ENCODE measurements around the gene ERG. TPM values are rescaled to one million over a fixed set of nuclear protein-coding genes. Genes with fewer than 3 reads are reported as not detected.
A peak's percentile ranks its signal among the peaks of the same experiment; 100 is the strongest.

ERG gene
- total RNA-seq, 1 donor from 2014 or later, result 0.12 TPM

GRCh38 chr21:38400195-38400919 is 97.9 kb downstream of the ERG start:
- H3K4me3 Mint-ChIP-seq, result no peak overlapping the region
- no peaks in the 10 kb centered on the region for H3K9me3 Mint-ChIP-seq
- H3K4me1 Mint-ChIP-seq, result no peaks in the 10 kb centered on the region
- no peak overlapping the region for H3K27ac Mint-ChIP-seq
- peaks cover 20% of the 10 kb centered on the region for H3K27me3 Mint-ChIP-seq
- no peaks in the 10 kb centered on the region for H3K36me3 Mint-ChIP-seq (ENCODE audit: low read depth)
- intact Hi-C loops (cut with micrococcal nuclease), result no loop called here
- DNase-seq, result no peak

GRCh38 chr21:38399103-38399502 is 99.2 kb downstream of the ERG start:
- H3K4me1 Mint-ChIP-seq, result no peaks in the 10 kb centered on the region
- H3K36me3 Mint-ChIP-seq (ENCODE audit: low read depth), result no peaks in the 10 kb centered on the region
- H3K4me3 Mint-ChIP-seq, result no peak overlapping the region
- H3K9me3 Mint-ChIP-seq, result no peaks in the 10 kb centered on the region
- DNase-seq, result no peak
- H3K27ac Mint-ChIP-seq, result no peak overlapping the region
- H3K27me3 Mint-ChIP-seq, result peaks cover 20% of the 10 kb centered on the region
- intact Hi-C loops (cut with micrococcal nuclease), result no loop called here

- H3K27me3 Mint-ChIP-seq, result peaks cover 29% of the 10 kb centered on the region
- no peaks in the 10 kb centered on the region for H3K4me1 Mint-ChIP-seq
These were observed 102.0 kb downstream of the ERG start for GRCh38 chr21:38396325-38396724.

GRCh38 chr21:38395581-38395980 is 102.7 kb downstream of the ERG start:
- H3K27me3 Mint-ChIP-seq, result peaks cover 24% of the 10 kb centered on the region
- H3K27ac Mint-ChIP-seq, result no peak overlapping the region
- DNase-seq, result peak; percentile 29
- H3K9me3 Mint-ChIP-seq, result no peaks in the 10 kb centered on the region
- H3K4me1 Mint-ChIP-seq, result no peaks in the 10 kb centered on the region
- intact Hi-C loops (cut with micrococcal nuclease), result no loop called here
- H3K4me3 Mint-ChIP-seq, result no peak overlapping the region
- no peaks in the 10 kb centered on the region for H3K36me3 Mint-ChIP-seq (ENCODE audit: low read depth)

More at GRCh38 chr21:38396325-38396724, 102.0 kb downstream of the ERG start:
- no peak for DNase-seq
- Mint-ChIP-seq H3K27ac (no peak overlapping the region), H3K36me3 (ENCODE audit: low read depth) (no peaks in the 10 kb centered on the region), H3K9me3 (no peaks in the 10 kb centered on the region), H3K4me3 (no peak overlapping the region)
- intact Hi-C loops (cut with micrococcal nuclease), result no loop called here

GRCh38 chr21:38392661-38393060 is 105.6 kb downstream of the ERG start:
- Mint-ChIP-seq H3K36me3 (ENCODE audit: low read depth) (no peaks in the 10 kb centered on the region), H3K4me3 (no peak overlapping the region), H3K4me1 (no peaks in the 10 kb centered on the region), H3K27me3 (peaks cover 14% of the 10 kb centered on the region), H3K9me3 (no peaks in the 10 kb centered on the region), H3K27ac (no peak overlapping the region)
- intact Hi-C loops (cut with micrococcal nuclease), result no loop called here
- DNase-seq, result peak; percentile 2

- DNase-seq, result peak; percentile 13
- Mint-ChIP-seq H3K9me3 (no peaks in the 10 kb centered on the region), H3K4me1 (peaks cover 5% of the 10 kb centered on the region), H3K27me3 (peaks cover 14% of the 10 kb centered on the region), H3K27ac (no peak overlapping the region), H3K4me3 (no peak overlapping the region), H3K36me3 (ENCODE audit: low read depth) (no peaks in the 10 kb centered on the region)
- intact Hi-C loops (cut with micrococcal nuclease), result no loop called here
These were observed 108.4 kb downstream of the ERG start for GRCh38 chr21:38389896-38390295.

- no peaks in the 10 kb centered on the region for H3K9me3 Mint-ChIP-seq
- H3K27me3 Mint-ChIP-seq, result peaks cover 15% of the 10 kb centered on the region
- peaks cover 5% of the 10 kb centered on the region for H3K4me1 Mint-ChIP-seq
- intact Hi-C loops (cut with micrococcal nuclease), result no loop called here
- no peak overlapping the region for H3K4me3 Mint-ChIP-seq
- H3K27ac Mint-ChIP-seq, result no peak overlapping the region
- H3K36me3 Mint-ChIP-seq (ENCODE audit: low read depth), result no peaks in the 10 kb centered on the region
- peak; percentile 16 for DNase-seq
These were observed 109.0 kb downstream of the ERG start for GRCh38 chr21:38389354-38389676.

- H3K9me3 Mint-ChIP-seq, result no peaks in the 10 kb centered on the region
- no peaks in the 10 kb centered on the region for H3K36me3 Mint-ChIP-seq (ENCODE audit: low read depth)
- no peak overlapping the region for H3K4me3 Mint-ChIP-seq
- H3K4me1 Mint-ChIP-seq, result peaks cover 5% of the 10 kb centered on the region
- DNase-seq, result peak; percentile 40
- H3K27ac Mint-ChIP-seq, result no peak overlapping the region
- peaks cover 14% of the 10 kb centered on the region for H3K27me3 Mint-ChIP-seq
- intact Hi-C loops (cut with micrococcal nuclease), result no loop called here
These were observed 109.5 kb downstream of the ERG start for GRCh38 chr21:38388647-38389353.

- H3K4me3 Mint-ChIP-seq, result no peak overlapping the region
- no peak overlapping the region for H3K27ac Mint-ChIP-seq
- no peak for DNase-seq
- H3K36me3 Mint-ChIP-seq (ENCODE audit: low read depth), result no peaks in the 10 kb centered on the region
- intact Hi-C loops (cut with micrococcal nuclease), result no loop called here
- H3K9me3 Mint-ChIP-seq, result no peaks in the 10 kb centered on the region
- H3K4me1 Mint-ChIP-seq, result peaks cover 5% of the 10 kb centered on the region
- H3K27me3 Mint-ChIP-seq, result peaks cover 12% of the 10 kb centered on the region
These were observed 110.1 kb downstream of the ERG start for GRCh38 chr21:38388203-38388602.

- intact Hi-C loops (cut with micrococcal nuclease), result no loop called here
These were observed 111.3 kb downstream of the ERG start for GRCh38 chr21:38386967-38387366.

GRCh38 chr21:38385427-38386175 is 112.7 kb downstream of the ERG start:
- H3K4me3 Mint-ChIP-seq, result no peak overlapping the region
- H3K4me1 Mint-ChIP-seq, result peaks cover 5% of the 10 kb centered on the region
- no peaks in the 10 kb centered on the region for H3K36me3 Mint-ChIP-seq (ENCODE audit: low read depth)
- H3K27me3 Mint-ChIP-seq, result peaks cover 11% of the 10 kb centered on the region
- no peak for DNase-seq
- no peak overlapping the region for H3K27ac Mint-ChIP-seq
- H3K9me3 Mint-ChIP-seq, result no peaks in the 10 kb centered on the region
- intact Hi-C loops (cut with micrococcal nuclease), result no loop called here

More at GRCh38 chr21:38386967-38387366, 111.3 kb downstream of the ERG start:
- peak; percentile 65 for DNase-seq
- H3K4me3 Mint-ChIP-seq, result no peak overlapping the region
- H3K27ac Mint-ChIP-seq, result no peak overlapping the region
- no peaks in the 10 kb centered on the region for H3K9me3 Mint-ChIP-seq
- peaks cover 5% of the 10 kb centered on the region for H3K4me1 Mint-ChIP-seq
- H3K27me3 Mint-ChIP-seq, result peaks cover 11% of the 10 kb centered on the region
- no peaks in the 10 kb centered on the region for H3K36me3 Mint-ChIP-seq (ENCODE audit: low read depth)

- no peak for DNase-seq
- Mint-ChIP-seq H3K4me3 (no peak overlapping the region), H3K4me1 (peaks cover 5% of the 10 kb centered on the region), H3K27ac (no peak overlapping the region), H3K9me3 (no peaks in the 10 kb centered on the region), H3K36me3 (ENCODE audit: low read depth) (no peaks in the 10 kb centered on the region), H3K27me3 (peaks cover 11% of the 10 kb centered on the region)
- intact Hi-C loops (cut with micrococcal nuclease), result no loop called here
These were observed 113.4 kb downstream of the ERG start for GRCh38 chr21:38384675-38385426.

- Mint-ChIP-seq H3K27me3 (peaks cover 11% of the 10 kb centered on the region), H3K4me1 (peaks cover 5% of the 10 kb centered on the region), H3K9me3 (no peaks in the 10 kb centered on the region), H3K4me3 (no peak overlapping the region), H3K36me3 (ENCODE audit: low read depth) (no peaks in the 10 kb centered on the region), H3K27ac (no peak overlapping the region)
- no peak for DNase-seq
- intact Hi-C loops (cut with micrococcal nuclease), result no loop called here
These were observed 114.1 kb downstream of the ERG start for GRCh38 chr21:38384238-38384560.

Measured in activated CD4-positive, alpha-beta T cell treated with anti-CD3 and anti-CD28 coated beads, Interleukin-2, amount 10 ng/mL, durations not matched to agents 24 days and 14 days (primary cell).